ENCODE results near the gene LCP2.

LCP2 gene

GRCh38 chr5:170297589-170298462 lies at the start of gene LCP2:
LCP2 (minus strand) TSS chr5:170297777; CDS start chr5:170297611, 166 bp downstream.
- DNase-seq (ENCODE audit: low read depth) = no peak

GRCh38 chr5:170347022-170347567 lies 49.5 kb upstream of the LCP2 start:
- no peak for DNase-seq (ENCODE audit: low read depth)

- DNase-seq (ENCODE audit: low read depth) = no peak
Measured at GRCh38 chr5:170345971-170346370, 48.4 kb upstream of the LCP2 start.

GRCh38 chr5:170343177-170343576 lies 45.6 kb upstream of the LCP2 start:
- no peak for DNase-seq (ENCODE audit: low read depth)

- DNase-seq (ENCODE audit: low read depth) = no peak
Measured at GRCh38 chr5:170342153-170342725, 44.7 kb upstream of the LCP2 start.

- no peak for DNase-seq (ENCODE audit: low read depth)
Measured at GRCh38 chr5:170341545-170341944, 44.0 kb upstream of the LCP2 start.

- no peak for DNase-seq (ENCODE audit: low read depth)
Measured at GRCh38 chr5:170339780-170340167, 42.2 kb upstream of the LCP2 start.

GRCh38 chr5:170338933-170339779 lies 41.6 kb upstream of the LCP2 start:
- peak; percentile 49 for DNase-seq (ENCODE audit: low read depth)

- DNase-seq (ENCODE audit: low read depth) = no peak
Measured at GRCh38 chr5:170338291-170338690, 40.7 kb upstream of the LCP2 start.

GRCh38 chr5:170337045-170337733 lies 39.6 kb upstream of the LCP2 start:
- no peak for DNase-seq (ENCODE audit: low read depth)

GRCh38 chr5:170336065-170336464 lies 38.5 kb upstream of the LCP2 start:
- no peak for DNase-seq (ENCODE audit: low read depth)

- no peak for DNase-seq (ENCODE audit: low read depth)
Measured at GRCh38 chr5:170334626-170335025, 37.0 kb upstream of the LCP2 start.

- DNase-seq (ENCODE audit: low read depth) = peak; percentile 60
Measured at GRCh38 chr5:170333161-170333910, 35.8 kb upstream of the LCP2 start.

- DNase-seq (ENCODE audit: low read depth) = no peak
Measured at GRCh38 chr5:170332058-170332457, 34.5 kb upstream of the LCP2 start.

GRCh38 chr5:170330568-170331054 lies 33.0 kb upstream of the LCP2 start:
- DNase-seq (ENCODE audit: low read depth) = no peak

GRCh38 chr5:170329524-170329923 lies 31.9 kb upstream of the LCP2 start:
- DNase-seq (ENCODE audit: low read depth) = no peak

GRCh38 chr5:170327829-170328228 lies 30.3 kb upstream of the LCP2 start:
- no peak for DNase-seq (ENCODE audit: low read depth)

GRCh38 chr5:170327168-170327567 lies 29.6 kb upstream of the LCP2 start:
- no peak for DNase-seq (ENCODE audit: low read depth)

- DNase-seq (ENCODE audit: low read depth) = no peak
Measured at GRCh38 chr5:170319301-170319700, 21.7 kb upstream of the LCP2 start.

- no peak for DNase-seq (ENCODE audit: low read depth)
Measured at GRCh38 chr5:170317499-170317898, 19.9 kb upstream of the LCP2 start.

- DNase-seq (ENCODE audit: low read depth) = no peak
Measured at GRCh38 chr5:170316937-170317336, 19.4 kb upstream of the LCP2 start.

Data from stimulated activated CD8-positive, alpha-beta memory T cell treated with anti-CD3 and anti-CD28 coated beads, Interleukin-12 subunit alpha, Interleukin-12 subunit beta, amount 100 ng/mL, for 4 hours (primary cell).